ENCODE results near the gene WFDC2. TPM values are rescaled to one million over a fixed set of nuclear protein-coding genes. Genes with fewer than 3 reads are reported as not detected.

WFDC2 gene
- total and polyA plus RNA-seq, 2 of the 13 experiments (the other 11 are each of a cell fraction or from before 2014, with no cell fraction given), result 0.33 TPM; not detected in 1

DNA sequence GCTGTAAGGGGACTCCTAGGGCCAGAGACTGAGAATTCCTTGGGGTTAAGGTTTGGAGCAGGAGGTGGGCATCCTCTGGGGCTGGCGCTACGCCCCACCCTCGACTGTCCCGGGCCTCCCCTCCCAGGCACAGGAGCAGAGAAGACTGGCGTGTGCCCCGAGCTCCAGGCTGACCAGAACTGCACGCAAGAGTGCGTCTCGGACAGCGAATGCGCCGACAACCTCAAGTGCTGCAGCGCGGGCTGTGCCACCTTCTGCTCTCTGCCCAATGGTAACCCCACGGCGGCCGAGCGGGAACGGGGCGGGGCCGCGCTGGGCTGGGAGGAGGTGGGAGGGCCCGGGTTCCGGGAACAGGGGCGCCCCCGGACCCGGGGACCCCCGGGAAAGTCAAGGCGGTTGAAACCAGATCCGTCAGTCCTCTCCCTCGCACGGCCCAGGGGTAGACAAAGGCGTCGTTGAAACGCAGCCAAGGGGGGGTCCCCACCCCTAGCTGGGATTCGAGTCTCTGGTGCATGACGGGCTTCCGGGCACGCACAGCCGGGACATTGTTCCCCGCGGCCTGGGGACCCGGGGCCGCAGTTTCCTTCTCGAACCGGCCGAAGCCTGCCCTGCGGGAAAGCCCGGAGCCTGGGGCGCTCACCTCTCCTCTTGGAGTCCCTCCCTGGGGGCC is 844 bp downstream of the WFDC2 start (continued):
- TF ChIP-seq SRSF9 (IDR thresholded peaks at IDR 0.05; ENCODE audit: borderline replicate concordance, insufficient read depth, low read depth, low read length, poor library complexity, severe bottlenecking), result no peak
- TF ChIP-seq KDM4B (CRISPR knock-in tag; IDR thresholded peaks at IDR 0.05), result no peak
- no peak for TF ChIP-seq TBX2 (CRISPR knock-in tag; IDR thresholded peaks at IDR 0.05; ENCODE audit: borderline replicate concordance)
- TF ChIP-seq MAFG (CRISPR knock-in tag; IDR thresholded peaks at IDR 0.05), result no peak
- TF ChIP-seq, protein P1, sequence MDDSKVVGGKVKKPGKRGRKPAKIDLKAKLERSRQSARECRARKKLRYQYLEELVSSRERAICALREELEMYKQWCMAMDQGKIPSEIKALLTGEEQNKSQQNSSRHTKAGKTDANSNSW (CRISPR knock-in tag; IDR thresholded peaks at IDR 0.05; ENCODE audit: borderline replicate concordance), result no peak
- TF ChIP-seq, protein P2, sequence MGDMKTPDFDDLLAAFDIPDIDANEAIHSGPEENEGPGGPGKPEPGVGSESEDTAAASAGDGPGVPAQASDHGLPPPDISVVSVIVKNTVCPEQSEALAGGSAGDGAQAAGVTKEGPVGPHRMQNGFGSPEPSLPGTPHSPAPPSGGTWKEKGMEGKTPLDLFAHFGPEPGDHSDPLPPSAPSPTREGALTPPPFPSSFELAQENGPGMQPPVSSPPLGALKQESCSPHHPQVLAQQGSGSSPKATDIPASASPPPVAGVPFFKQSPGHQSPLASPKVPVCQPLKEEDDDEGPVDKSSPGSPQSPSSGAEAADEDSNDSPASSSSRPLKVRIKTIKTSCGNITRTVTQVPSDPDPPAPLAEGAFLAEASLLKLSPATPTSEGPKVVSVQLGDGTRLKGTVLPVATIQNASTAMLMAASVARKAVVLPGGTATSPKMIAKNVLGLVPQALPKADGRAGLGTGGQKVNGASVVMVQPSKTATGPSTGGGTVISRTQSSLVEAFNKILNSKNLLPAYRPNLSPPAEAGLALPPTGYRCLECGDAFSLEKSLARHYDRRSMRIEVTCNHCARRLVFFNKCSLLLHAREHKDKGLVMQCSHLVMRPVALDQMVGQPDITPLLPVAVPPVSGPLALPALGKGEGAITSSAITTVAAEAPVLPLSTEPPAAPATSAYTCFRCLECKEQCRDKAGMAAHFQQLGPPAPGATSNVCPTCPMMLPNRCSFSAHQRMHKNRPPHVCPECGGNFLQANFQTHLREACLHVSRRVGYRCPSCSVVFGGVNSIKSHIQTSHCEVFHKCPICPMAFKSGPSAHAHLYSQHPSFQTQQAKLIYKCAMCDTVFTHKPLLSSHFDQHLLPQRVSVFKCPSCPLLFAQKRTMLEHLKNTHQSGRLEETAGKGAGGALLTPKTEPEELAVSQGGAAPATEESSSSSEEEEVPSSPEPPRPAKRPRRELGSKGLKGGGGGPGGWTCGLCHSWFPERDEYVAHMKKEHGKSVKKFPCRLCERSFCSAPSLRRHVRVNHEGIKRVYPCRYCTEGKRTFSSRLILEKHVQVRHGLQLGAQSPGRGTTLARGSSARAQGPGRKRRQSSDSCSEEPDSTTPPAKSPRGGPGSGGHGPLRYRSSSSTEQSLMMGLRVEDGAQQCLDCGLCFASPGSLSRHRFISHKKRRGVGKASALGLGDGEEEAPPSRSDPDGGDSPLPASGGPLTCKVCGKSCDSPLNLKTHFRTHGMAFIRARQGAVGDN (CRISPR knock-in tag; IDR thresholded peaks at IDR 0.05), result peak; percentile 62
- TF ChIP-seq, protein P3, sequence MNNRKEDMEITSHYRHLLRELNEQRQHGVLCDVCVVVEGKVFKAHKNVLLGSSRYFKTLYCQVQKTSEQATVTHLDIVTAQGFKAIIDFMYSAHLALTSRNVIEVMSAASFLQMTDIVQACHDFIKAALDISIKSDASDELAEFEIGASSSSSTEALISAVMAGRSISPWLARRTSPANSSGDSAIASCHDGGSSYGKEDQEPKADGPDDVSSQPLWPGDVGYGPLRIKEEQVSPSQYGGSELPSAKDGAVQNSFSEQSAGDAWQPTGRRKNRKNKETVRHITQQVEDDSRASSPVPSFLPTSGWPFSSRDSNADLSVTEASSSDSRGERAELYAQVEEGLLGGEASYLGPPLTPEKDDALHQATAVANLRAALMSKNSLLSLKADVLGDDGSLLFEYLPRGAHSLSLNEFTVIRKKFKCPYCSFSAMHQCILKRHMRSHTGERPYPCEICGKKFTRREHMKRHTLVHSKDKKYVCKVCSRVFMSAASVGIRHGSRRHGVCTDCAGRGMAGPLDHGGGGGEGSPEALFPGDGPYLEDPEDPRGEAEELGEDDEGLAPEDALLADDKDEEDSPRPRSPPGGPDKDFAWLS (CRISPR knock-in tag; IDR thresholded peaks at IDR 0.05; ENCODE audit: borderline replicate concordance), result 0 out of 2 replicates have a peak, but pooled peaks have one; percentile 72
- no peak for TF ChIP-seq ZNF101 (CRISPR knock-in tag; IDR thresholded peaks at IDR 0.05; ENCODE audit: borderline replicate concordance, low read depth)
- no peak for TF ChIP-seq GZF1 (CRISPR knock-in tag; IDR thresholded peaks at IDR 0.05)
- TF ChIP-seq DNMT1 (CRISPR knock-in tag; IDR thresholded peaks at IDR 0.05), result no peak
- TF ChIP-seq PHF8 (CRISPR knock-in tag; IDR thresholded peaks at IDR 0.05), result 0 out of 2 replicates have a peak, but pooled peaks have one; percentile 23
- TF ChIP-seq ZNF556 (CRISPR knock-in tag; IDR thresholded peaks at IDR 0.05; ENCODE audit: borderline replicate concordance), result 0 out of 2 replicates have a peak, but pooled peaks have one; percentile 25
- no peak for TF ChIP-seq STAT5B (CRISPR knock-in tag; IDR thresholded peaks at IDR 0.05)
- no peak for TF ChIP-seq ZNF761 (CRISPR knock-in tag; conservative IDR thresholded peaks at IDR 0.05)
- no peak for TF ChIP-seq ZNF260 (CRISPR knock-in tag; IDR thresholded peaks at IDR 0.05; ENCODE audit: borderline replicate concordance, low read depth)
- 0 out of 2 replicates have a peak, but pooled peaks have one; percentile 45 for TF ChIP-seq ZNF772 (CRISPR knock-in tag; IDR thresholded peaks at IDR 0.05)
- TF ChIP-seq ATF7-NPFF (CRISPR knock-in tag; IDR thresholded peaks at IDR 0.05; ENCODE audit: low read depth), result no peak
- TF ChIP-seq, protein P4, sequence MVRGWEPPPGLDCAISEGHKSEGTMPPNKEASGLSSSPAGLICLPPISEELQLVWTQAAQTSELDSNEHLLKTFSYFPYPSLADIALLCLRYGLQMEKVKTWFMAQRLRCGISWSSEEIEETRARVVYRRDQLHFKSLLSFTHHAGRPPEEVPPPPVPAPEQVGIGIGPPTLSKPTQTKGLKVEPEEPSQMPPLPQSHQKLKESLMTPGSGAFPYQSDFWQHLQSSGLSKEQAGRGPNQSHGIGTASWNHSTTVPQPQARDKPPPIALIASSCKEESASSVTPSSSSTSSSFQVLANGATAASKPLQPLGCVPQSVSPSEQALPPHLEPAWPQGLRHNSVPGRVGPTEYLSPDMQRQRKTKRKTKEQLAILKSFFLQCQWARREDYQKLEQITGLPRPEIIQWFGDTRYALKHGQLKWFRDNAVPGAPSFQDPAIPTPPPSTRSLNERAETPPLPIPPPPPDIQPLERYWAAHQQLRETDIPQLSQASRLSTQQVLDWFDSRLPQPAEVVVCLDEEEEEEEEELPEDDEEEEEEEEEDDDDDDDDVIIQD (CRISPR knock-in tag; IDR thresholded peaks at IDR 0.05; ENCODE audit: low read depth), result no peak
- peak; percentile 59; the same call in 1 of the 2 replicates for TF ChIP-seq MEIS1 (CRISPR knock-in tag; IDR thresholded peaks at IDR 0.05; ENCODE audit: borderline replicate concordance)
- peak; percentile 39; the same call in 1 of the 2 replicates for TF ChIP-seq ZNF317 (CRISPR knock-in tag; IDR thresholded peaks at IDR 0.05)
- no peak for TF ChIP-seq HCFC1 (IDR thresholded peaks at IDR 0.05; ENCODE audit: low read depth, low read length)

Measured in HepG2 (cell line).